ENCODE measurements around the gene ASNSD1.

Gene ASNSD1

GRCh38 chr2:189661148-189661956 lies at the start of gene ASNSD1:
Gene ASNSD1 (plus strand): TSS chr2:189661459. CDS start chr2:189666133, 4,674 bp downstream.
- H3K36me3 Mint-ChIP-seq: peaks cover 31% of the 10 kb centered on the region
- DNase-seq (ENCODE audit: low spot score in 2 of 2) (peak; percentile 96 to 98), ATAC-seq (peak; percentile 92)
- H3K27ac Mint-ChIP-seq: peak within 1 kb of the TSS; percentile 91
- peaks cover 39% of the 10 kb centered on the region for H3K4me1 Mint-ChIP-seq
- H3K4me3 Mint-ChIP-seq: no peak within 1 kb of the TSS
- no peaks in the 10 kb centered on the region for H3K9me3 Mint-ChIP-seq

- no peak overlapping the region for H3K4me3 Mint-ChIP-seq
- no peaks in the 10 kb centered on the region for H3K36me3 Mint-ChIP-seq
- no peaks in the 10 kb centered on the region for H3K4me1 Mint-ChIP-seq
- DNase-seq (ENCODE audit: low spot score in 2 of 2): no peak
- no peaks in the 10 kb centered on the region for H3K9me3 Mint-ChIP-seq
- H3K27ac Mint-ChIP-seq: no peak overlapping the region
- no peak for ATAC-seq
Measured at GRCh38 chr2:189613077-189613636, 48.1 kb upstream of the ASNSD1 start.

DNA sequence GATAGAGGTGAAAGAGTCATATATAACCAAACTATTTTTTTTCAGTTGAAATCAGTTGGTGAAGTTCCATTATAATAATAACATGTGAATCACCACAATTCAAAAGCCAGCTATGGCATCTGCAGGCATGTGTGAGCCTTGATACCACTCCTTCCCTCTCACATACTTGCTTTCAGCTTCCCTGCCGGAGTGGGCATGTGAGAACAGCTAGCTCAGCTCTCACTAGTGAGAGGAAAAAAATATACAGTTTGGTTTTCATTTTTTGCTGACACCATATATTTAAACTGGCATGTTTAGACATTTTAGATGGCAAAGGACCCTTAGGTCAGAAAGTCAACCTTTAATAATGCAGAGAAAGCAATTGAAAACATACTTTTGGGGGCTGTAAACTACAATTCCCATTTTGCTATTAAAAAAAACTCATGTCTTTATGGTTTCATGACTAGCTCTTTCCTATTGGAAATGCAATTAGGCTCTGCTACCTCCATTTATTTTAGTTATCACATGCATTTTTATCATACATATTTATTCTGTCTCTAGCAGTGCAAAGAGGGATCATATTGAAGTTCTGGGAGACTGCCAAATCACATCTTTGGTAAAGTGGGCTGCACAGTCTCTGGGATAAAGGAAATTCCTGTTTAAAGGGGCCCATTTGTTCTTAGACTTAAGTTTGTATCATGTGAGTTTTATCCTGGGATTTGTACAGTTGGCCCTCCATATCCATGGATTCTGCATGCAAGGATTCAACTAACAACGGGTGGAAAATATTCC lies 47.4 kb upstream of the ASNSD1 start:
- Mint-ChIP-seq H3K36me3 (no peaks in the 10 kb centered on the region), H3K4me1 (no peaks in the 10 kb centered on the region), H3K9me3 (no peaks in the 10 kb centered on the region), H3K4me3 (no peak overlapping the region), H3K27ac (no peak overlapping the region)
- DNase-seq (ENCODE audit: low spot score in 2 of 2) (no peak), ATAC-seq (no peak)

- Mint-ChIP-seq H3K4me3 (no peak overlapping the region), H3K4me1 (no peaks in the 10 kb centered on the region), H3K27ac (no peak overlapping the region), H3K36me3 (no peaks in the 10 kb centered on the region), H3K9me3 (no peaks in the 10 kb centered on the region)
- DNase-seq (ENCODE audit: low spot score in 2 of 2) (no peak), ATAC-seq (no peak)
Measured at GRCh38 chr2:189614585-189614984, 46.7 kb upstream of the ASNSD1 start.

DNA sequence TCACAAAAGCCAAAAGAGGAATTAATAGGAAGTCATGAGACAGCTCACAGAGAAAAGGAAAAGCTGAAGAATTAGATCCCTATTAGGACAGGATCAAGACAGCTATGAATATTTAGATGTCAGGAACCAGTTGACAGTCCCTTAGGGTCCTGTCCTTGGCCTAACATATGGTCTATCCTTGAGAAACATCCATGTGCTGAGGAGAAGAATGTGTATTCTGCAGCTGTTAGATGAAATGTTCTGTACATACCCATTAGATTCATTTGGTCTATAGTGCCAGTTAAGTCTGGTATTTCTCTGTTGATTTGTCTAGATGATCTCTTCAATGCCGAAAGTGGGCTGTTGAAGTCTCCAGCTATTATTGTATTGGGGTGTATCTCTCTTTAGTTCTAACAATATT lies 43.1 kb upstream of the ASNSD1 start:
- DNase-seq (ENCODE audit: low spot score in 2 of 2): no peak
- Mint-ChIP-seq H3K9me3 (no peaks in the 10 kb centered on the region), H3K36me3 (no peaks in the 10 kb centered on the region), H3K27ac (no peak overlapping the region), H3K4me3 (no peak overlapping the region), H3K4me1 (no peaks in the 10 kb centered on the region)
- ATAC-seq: no peak

GRCh38 chr2:189621781-189622180 lies 39.5 kb upstream of the ASNSD1 start:
- Mint-ChIP-seq H3K9me3 (no peaks in the 10 kb centered on the region), H3K36me3 (no peaks in the 10 kb centered on the region), H3K4me3 (no peak overlapping the region), H3K4me1 (peaks cover 5% of the 10 kb centered on the region), H3K27ac (no peak overlapping the region)
- ATAC-seq: no peak
- no peak for DNase-seq (ENCODE audit: low spot score in 2 of 2)

GRCh38 chr2:189623049-189623448 lies 38.2 kb upstream of the ASNSD1 start:
- ATAC-seq (no peak), DNase-seq (ENCODE audit: low spot score in 2 of 2) (no peak)
- Mint-ChIP-seq H3K4me3 (no peak overlapping the region), H3K4me1 (peaks cover 5% of the 10 kb centered on the region), H3K27ac (no peak overlapping the region), H3K9me3 (no peaks in the 10 kb centered on the region), H3K36me3 (no peaks in the 10 kb centered on the region)

DNA sequence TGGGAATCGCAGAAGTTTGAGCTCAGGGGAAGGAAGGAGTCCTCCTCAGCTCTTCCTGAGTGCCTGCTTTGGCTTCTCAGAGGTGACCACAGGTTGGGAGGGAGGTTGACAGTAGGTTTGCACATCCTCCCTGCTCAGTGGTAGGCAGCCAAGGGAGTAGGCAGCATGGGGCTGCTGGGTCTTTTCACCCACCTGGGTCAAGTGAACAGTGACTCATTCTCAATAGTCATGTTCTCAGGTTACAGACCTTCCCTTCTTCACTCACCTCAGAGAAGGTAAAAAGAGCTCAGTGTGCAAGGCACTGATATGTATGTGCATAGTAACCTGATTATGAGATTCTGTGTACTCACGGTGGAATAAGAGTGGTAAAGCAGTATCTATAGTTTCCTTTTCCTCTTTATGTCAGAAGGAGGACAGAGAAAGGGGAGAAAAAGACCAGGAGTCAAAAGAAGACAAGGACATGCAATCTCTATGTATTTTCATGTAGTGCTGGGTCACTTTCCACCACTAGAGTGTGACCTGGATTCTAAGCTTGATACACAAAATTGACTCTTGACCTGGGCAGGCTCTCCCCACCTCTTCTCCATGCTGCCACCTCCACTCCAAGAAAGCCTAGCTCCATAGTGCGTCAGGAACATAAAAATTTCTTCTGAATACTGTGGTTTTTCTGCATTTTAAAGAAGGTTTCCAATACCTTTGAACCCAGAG lies 36.5 kb upstream of the ASNSD1 start:
- Mint-ChIP-seq H3K4me1 (peaks cover 5% of the 10 kb centered on the region), H3K36me3 (no peaks in the 10 kb centered on the region), H3K4me3 (no peak overlapping the region), H3K9me3 (no peaks in the 10 kb centered on the region), H3K27ac (no peak overlapping the region)
- ATAC-seq: peak; percentile 34
- DNase-seq (ENCODE audit: low spot score in 2 of 2): no peak

- ATAC-seq: no peak
- DNase-seq (ENCODE audit: low spot score in 2 of 2): no peak
- H3K4me3 Mint-ChIP-seq: no peak overlapping the region
- H3K4me1 Mint-ChIP-seq: peaks cover 5% of the 10 kb centered on the region
- no peaks in the 10 kb centered on the region for H3K9me3 Mint-ChIP-seq
- no peak overlapping the region for H3K27ac Mint-ChIP-seq
- H3K36me3 Mint-ChIP-seq: no peaks in the 10 kb centered on the region
Measured at GRCh38 chr2:189625636-189626035, 35.6 kb upstream of the ASNSD1 start.

- Mint-ChIP-seq H3K4me1 (peaks cover 5% of the 10 kb centered on the region), H3K9me3 (no peaks in the 10 kb centered on the region), H3K27ac (no peak overlapping the region), H3K36me3 (no peaks in the 10 kb centered on the region), H3K4me3 (no peak overlapping the region)
- no peak for ATAC-seq
- no peak for DNase-seq (ENCODE audit: low spot score in 2 of 2)
Measured at GRCh38 chr2:189627789-189628188, 33.5 kb upstream of the ASNSD1 start.

- Mint-ChIP-seq H3K36me3 (no peaks in the 10 kb centered on the region), H3K9me3 (no peaks in the 10 kb centered on the region), H3K27ac (no peak overlapping the region), H3K4me1 (peaks cover 5% of the 10 kb centered on the region), H3K4me3 (no peak overlapping the region)
- DNase-seq (ENCODE audit: low spot score in 2 of 2) (no peak), ATAC-seq (no peak)
Measured at GRCh38 chr2:189628817-189629530, 32.3 kb upstream of the ASNSD1 start.

DNA sequence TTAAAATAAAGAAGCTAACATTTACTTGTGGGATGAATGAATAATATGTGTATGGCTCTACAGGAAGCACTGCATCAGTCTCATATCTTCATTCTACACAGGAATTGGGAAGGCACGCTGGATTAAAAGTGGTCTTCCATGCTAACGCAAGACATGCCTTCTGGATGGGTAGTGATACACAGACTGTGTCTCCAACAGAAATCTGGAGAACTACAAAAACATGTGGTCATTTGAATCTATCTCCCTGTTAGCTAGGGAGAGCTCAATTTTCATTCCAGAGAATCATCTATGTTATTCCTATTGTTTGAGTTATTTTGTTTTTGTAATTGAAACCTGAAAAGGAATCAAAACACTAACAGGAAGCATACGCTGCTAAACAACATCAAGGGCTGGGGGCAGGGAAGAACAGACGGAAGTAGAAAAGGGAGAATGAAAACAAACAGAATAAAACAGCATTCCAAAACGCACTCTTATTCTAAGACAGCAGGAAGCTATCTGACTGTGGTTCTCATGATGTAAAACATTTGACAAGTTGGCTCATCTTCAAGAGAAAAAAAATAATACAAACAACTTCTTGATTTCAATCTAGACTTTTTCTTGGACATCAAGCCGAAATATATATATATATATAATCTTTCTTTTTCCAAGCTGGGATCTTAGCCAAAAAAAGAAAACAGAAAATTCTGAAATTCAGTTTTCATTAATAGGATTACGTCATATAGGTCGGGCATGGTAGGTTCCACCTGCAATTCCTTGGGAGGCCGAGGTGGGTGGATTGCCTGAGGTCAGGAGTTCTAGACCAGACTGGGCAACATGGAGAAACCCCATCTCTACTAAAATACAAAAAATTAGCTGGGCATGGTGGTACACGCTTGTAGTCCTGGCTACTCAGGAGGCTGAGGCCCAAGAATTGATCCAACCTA lies 31.5 kb upstream of the ASNSD1 start:
- H3K9me3 Mint-ChIP-seq: no peaks in the 10 kb centered on the region
- no peak overlapping the region for H3K27ac Mint-ChIP-seq
- no peak overlapping the region for H3K4me3 Mint-ChIP-seq
- ATAC-seq: no peak
- no peak for DNase-seq (ENCODE audit: low spot score in 2 of 2)
- no peaks in the 10 kb centered on the region for H3K36me3 Mint-ChIP-seq
- H3K4me1 Mint-ChIP-seq: peaks cover under 1% of the 10 kb centered on the region

- H3K9me3 Mint-ChIP-seq: no peaks in the 10 kb centered on the region
- no peak for DNase-seq (ENCODE audit: low spot score in 2 of 2)
- no peaks in the 10 kb centered on the region for H3K4me1 Mint-ChIP-seq
- ATAC-seq: no peak
- H3K4me3 Mint-ChIP-seq: no peak overlapping the region
- H3K27ac Mint-ChIP-seq: no peak overlapping the region
- no peaks in the 10 kb centered on the region for H3K36me3 Mint-ChIP-seq
Measured at GRCh38 chr2:189631849-189632248, 29.4 kb upstream of the ASNSD1 start.

- no peak for DNase-seq (ENCODE audit: low spot score in 2 of 2)
- Mint-ChIP-seq H3K36me3 (no peaks in the 10 kb centered on the region), H3K9me3 (no peaks in the 10 kb centered on the region), H3K4me1 (no peaks in the 10 kb centered on the region), H3K4me3 (no peak overlapping the region), H3K27ac (no peak overlapping the region)
- ATAC-seq: no peak
Measured at GRCh38 chr2:189633392-189633811, 27.9 kb upstream of the ASNSD1 start.

All from stimulated activated effector memory CD8-positive, alpha-beta T cell treated with anti-CD3 and anti-CD28 coated beads, Interleukin-12 subunit alpha, Interleukin-12 subunit beta, amount 100 ng/mL, for 72 hours (primary cell).